Measurements from ENCODE around the gene MCM10.
"Not testable (repeated sequence)": the region's sequence is repeated elsewhere in the genome, so short reads cannot be mapped to it uniquely, and the experiment has no call there.

The MCM10 gene

DNA sequence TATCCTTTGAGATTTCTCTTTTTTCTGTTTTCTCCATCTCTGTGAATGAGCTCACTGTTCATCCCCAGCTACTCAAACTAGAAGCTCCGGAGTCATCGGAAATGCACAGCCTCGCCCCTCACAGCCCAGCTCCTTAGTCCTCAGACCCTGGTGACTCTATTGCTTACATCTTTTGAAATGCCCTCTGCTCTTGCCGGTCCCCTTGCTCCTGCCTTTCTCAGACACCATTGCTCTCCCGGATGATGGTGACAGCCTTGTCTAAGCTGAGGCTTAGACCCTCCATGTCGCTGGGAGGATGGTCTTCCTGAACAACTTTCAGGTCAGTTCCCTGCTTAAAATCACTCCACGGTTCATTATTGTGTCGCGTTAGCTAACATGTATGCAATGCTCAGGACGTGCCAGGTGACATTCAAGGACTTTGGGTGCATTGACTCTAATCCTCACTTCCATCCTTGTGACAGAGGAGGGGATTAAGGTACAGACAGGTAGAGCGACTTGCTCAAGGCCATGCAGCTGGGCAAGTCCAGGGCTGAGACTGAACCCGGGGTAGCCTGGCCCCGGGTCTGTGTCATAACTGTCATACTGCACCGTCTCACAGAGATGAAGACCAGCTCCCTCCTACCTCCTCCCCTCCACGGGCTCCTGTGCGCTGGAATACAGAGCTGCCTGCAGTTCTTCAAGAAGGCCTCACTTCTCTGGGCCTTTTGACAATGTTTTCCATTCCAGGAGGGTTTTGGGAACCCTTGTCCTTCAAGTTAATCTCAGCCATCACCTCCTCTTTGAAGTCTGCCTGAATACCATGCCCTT lies 77.1 kb downstream of the MCM10 start:
- H3K4me3 ChIP-seq = no peak overlapping the region

DNA sequence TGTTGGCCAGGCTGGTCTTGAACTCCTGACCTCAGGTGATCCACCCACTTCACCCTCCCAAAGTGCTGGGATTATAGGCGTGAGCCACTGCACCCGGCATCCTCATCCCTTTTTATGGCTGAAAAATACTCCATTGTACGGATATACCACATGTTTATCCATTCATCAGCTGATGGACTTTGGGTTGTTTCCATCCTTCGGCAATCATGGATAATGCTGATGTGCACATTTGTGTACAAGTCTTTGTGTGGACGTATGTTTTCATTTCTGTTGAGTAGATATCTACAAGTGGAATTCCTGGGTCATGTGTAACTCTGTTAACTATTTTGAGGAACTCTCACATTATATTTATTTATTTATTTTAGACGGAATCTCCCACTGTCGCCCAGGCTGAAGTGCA lies 78.6 kb downstream of the MCM10 start:
- in situ Hi-C loops (cut with MboI; ENCODE audit: low sequenced_read_pairs) = no loop called here
- DNase-seq (ENCODE audit: low spot score in 2 of 2) = no peak
- Histone ChIP-seq H3K4me3 (no peak overlapping the region), H3K36me3 (replicated peaks) (no peaks in the 10 kb centered on the region), H3K4me1 (no peaks in the 10 kb centered on the region), H3K9me3 (no peaks in the 10 kb centered on the region), H3K27me3 (ENCODE audit: low read depth) (no peaks in the 10 kb centered on the region)

More for the DNA sequence above, 77.1 kb downstream of the MCM10 start:
- DNase-seq (ENCODE audit: low spot score in 2 of 2) = no peak
- in situ Hi-C loops (cut with MboI; ENCODE audit: low sequenced_read_pairs) = no loop called here
- Histone ChIP-seq H3K4me1 (no peaks in the 10 kb centered on the region), H3K36me3 (replicated peaks) (no peaks in the 10 kb centered on the region), H3K27me3 (ENCODE audit: low read depth) (no peaks in the 10 kb centered on the region), H3K9me3 (no peaks in the 10 kb centered on the region)

GRCh38 chr10:13241613-13242012 lies 80.3 kb downstream of the MCM10 start:
- Histone ChIP-seq H3K27me3 (ENCODE audit: low read depth) (no peaks in the 10 kb centered on the region), H3K4me1 (no peaks in the 10 kb centered on the region), H3K9me3 (no peaks in the 10 kb centered on the region), H3K36me3 (replicated peaks) (no peaks in the 10 kb centered on the region), H3K4me3 (no peak overlapping the region)
- no peak for DNase-seq (ENCODE audit: low spot score in 2 of 2)
- in situ Hi-C loops (cut with MboI; ENCODE audit: low sequenced_read_pairs) = no loop called here

- H3K36me3 ChIP-seq (replicated peaks); in situ Hi-C loops (cut with MboI; ENCODE audit: low sequenced_read_pairs); H3K9me3 ChIP-seq; H3K4me1 ChIP-seq; DNase-seq (ENCODE audit: low spot score in 2 of 2); H3K27me3 ChIP-seq (ENCODE audit: low read depth); H3K4me3 ChIP-seq: not testable (repeated sequence)
Observed at GRCh38 chr10:13242260-13242659, 80.9 kb downstream of the MCM10 start.

GRCh38 chr10:13247246-13247645 lies 85.9 kb downstream of the MCM10 start:
- no peak for DNase-seq (ENCODE audit: low spot score in 2 of 2)
- no peaks in the 10 kb centered on the region for H3K4me1 ChIP-seq
- no peaks in the 10 kb centered on the region for H3K9me3 ChIP-seq
- no peaks in the 10 kb centered on the region for H3K27me3 ChIP-seq (ENCODE audit: low read depth)
- no peak overlapping the region for H3K4me3 ChIP-seq
- no peaks in the 10 kb centered on the region for H3K36me3 ChIP-seq (replicated peaks)
- in situ Hi-C loops (cut with MboI; ENCODE audit: low sequenced_read_pairs) = no loop called here

- DNase-seq (ENCODE audit: low spot score in 2 of 2) = no peak
- Histone ChIP-seq H3K4me1 (no peaks in the 10 kb centered on the region), H3K9me3 (no peaks in the 10 kb centered on the region), H3K4me3 (no peak overlapping the region), H3K27me3 (ENCODE audit: low read depth) (no peaks in the 10 kb centered on the region), H3K36me3 (replicated peaks) (no peaks in the 10 kb centered on the region)
- in situ Hi-C loops (cut with MboI; ENCODE audit: low sequenced_read_pairs) = no loop called here
Observed at GRCh38 chr10:13247784-13248183, 86.4 kb downstream of the MCM10 start.

DNA sequence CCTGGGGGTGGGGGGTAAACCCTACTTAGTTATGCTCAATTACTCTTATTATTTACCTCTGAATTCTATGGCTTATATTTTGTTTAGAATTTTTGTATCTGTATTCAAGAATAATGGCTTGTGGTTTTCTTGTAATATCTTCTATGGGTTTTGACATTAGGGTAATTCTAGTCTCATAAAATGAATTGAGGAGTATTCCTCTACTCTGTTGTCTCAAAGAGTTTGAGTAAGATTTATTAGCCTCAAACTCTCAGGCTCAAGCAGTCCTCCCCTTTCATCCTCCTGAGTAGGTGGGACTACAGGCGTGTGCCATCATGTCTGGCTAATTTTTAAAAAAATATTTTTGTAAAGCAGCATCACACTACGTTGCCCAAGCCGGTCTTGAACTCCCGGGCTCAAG lies 92.4 kb downstream of the MCM10 start:
- H3K4me3 ChIP-seq = no peak overlapping the region
- H3K4me1 ChIP-seq = no peaks in the 10 kb centered on the region
- in situ Hi-C loops (cut with MboI; ENCODE audit: low sequenced_read_pairs) = no loop called here
- H3K9me3 ChIP-seq = no peaks in the 10 kb centered on the region
- no peaks in the 10 kb centered on the region for H3K36me3 ChIP-seq (replicated peaks)
- no peak for DNase-seq (ENCODE audit: low spot score in 2 of 2)
- peaks cover 7% of the 10 kb centered on the region; the same call in 1 of the 2 replicates for H3K27me3 ChIP-seq (ENCODE audit: low read depth)

- H3K9me3 ChIP-seq = no peaks in the 10 kb centered on the region
- H3K4me1 ChIP-seq = no peaks in the 10 kb centered on the region
- peaks cover 7% of the 10 kb centered on the region; the same call in 1 of the 2 replicates for H3K27me3 ChIP-seq (ENCODE audit: low read depth)
- no peak for DNase-seq (ENCODE audit: low spot score in 2 of 2)
- no peaks in the 10 kb centered on the region for H3K36me3 ChIP-seq (replicated peaks)
- no peak overlapping the region for H3K4me3 ChIP-seq
- in situ Hi-C loops (cut with MboI; ENCODE audit: low sequenced_read_pairs) = no loop called here
Observed at GRCh38 chr10:13256627-13257026, 95.3 kb downstream of the MCM10 start.

DNA sequence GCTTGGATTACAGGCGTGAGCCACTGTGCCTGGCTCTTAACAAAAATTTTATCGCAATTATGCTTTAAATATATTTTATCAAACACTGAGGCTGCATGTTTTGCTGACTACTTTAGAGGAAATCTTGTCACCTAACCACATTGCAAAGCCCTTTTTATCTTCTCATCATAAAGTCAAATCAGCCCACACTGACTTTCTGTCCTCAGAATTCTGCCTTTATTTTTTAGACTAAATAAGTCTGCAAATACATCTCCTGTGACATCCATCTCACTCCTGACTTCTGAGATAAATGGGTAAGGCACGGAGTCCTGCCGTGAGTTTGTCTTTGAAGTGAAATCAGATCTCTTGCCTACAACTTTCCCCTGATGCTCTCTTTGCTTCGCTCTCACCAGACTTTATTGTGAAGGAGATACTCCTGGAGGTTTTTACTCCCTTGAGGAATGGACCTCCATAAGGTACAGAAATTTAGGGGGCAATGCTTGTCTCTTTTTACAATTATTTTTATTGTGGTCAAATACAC lies 96.3 kb downstream of the MCM10 start:
- DNase-seq (ENCODE audit: low spot score in 2 of 2) = no peak
- no peaks in the 10 kb centered on the region for H3K9me3 ChIP-seq
- H3K27me3 ChIP-seq (ENCODE audit: low read depth) = peaks cover 7% of the 10 kb centered on the region; the same call in 1 of the 2 replicates
- no peak overlapping the region for H3K4me3 ChIP-seq
- H3K4me1 ChIP-seq = no peaks in the 10 kb centered on the region
- in situ Hi-C loops (cut with MboI; ENCODE audit: low sequenced_read_pairs) = no loop called here
- no peaks in the 10 kb centered on the region for H3K36me3 ChIP-seq (replicated peaks)

All from HAP-1 (cell line).